BE2C (cell line): Measurements from ENCODE around the gene ART1.

Experiments
- DNase-seq: peaks from one replicate; pipeline ENCODE4 v3.0.0-alpha.2; 2020
- H3K27me3 ChIP-seq: fragments of 250-450 bp; sonication (Bioruptor Pico); 2 replicates; pipeline ENCODE4 v1.5.1; 2020; ENCODE audit warnings: mild to moderate bottlenecking
- H3K36me3 ChIP-seq: fragments of 250-450 bp; sonication (Bioruptor Pico); 2 replicates; pipeline ENCODE4 v1.5.1; 2020; ENCODE audit warnings: mild to moderate bottlenecking
- H3K4me1 ChIP-seq: fragments of 250-450 bp; sonication (Bioruptor Pico); 2 replicates; pipeline ENCODE4 v1.5.1; 2020
- H3K4me3 ChIP-seq: 2 replicates; pipeline ENCODE4 v1.5.1; 2011; ENCODE audit warnings: low read depth, low read length
- H3K9me3 ChIP-seq: fragments of 250-450 bp; sonication (Bioruptor Pico); 2 replicates; pipeline ENCODE4 v1.5.1; 2020
- TF ChIP-seq, protein P1 (sequence below): IDR thresholded peaks from 2 replicates; pipeline ENCODE4 v1.5.1; 2012; ENCODE audit warnings: mild to moderate bottlenecking, low read depth, low read length

The ART1 gene

GRCh38 chr11:3616721-3617460 is 28.0 kb upstream of the ART1 start:
- Histone ChIP-seq H3K4me3 (no peak overlapping the region), H3K36me3 (no peaks in the 10 kb centered on the region), H3K9me3 (no peaks in the 10 kb centered on the region), H3K4me1 (no peaks in the 10 kb centered on the region), H3K27me3 (no peaks in the 10 kb centered on the region)
- no peak for DNase-seq
- TF ChIP-seq, protein P1, sequence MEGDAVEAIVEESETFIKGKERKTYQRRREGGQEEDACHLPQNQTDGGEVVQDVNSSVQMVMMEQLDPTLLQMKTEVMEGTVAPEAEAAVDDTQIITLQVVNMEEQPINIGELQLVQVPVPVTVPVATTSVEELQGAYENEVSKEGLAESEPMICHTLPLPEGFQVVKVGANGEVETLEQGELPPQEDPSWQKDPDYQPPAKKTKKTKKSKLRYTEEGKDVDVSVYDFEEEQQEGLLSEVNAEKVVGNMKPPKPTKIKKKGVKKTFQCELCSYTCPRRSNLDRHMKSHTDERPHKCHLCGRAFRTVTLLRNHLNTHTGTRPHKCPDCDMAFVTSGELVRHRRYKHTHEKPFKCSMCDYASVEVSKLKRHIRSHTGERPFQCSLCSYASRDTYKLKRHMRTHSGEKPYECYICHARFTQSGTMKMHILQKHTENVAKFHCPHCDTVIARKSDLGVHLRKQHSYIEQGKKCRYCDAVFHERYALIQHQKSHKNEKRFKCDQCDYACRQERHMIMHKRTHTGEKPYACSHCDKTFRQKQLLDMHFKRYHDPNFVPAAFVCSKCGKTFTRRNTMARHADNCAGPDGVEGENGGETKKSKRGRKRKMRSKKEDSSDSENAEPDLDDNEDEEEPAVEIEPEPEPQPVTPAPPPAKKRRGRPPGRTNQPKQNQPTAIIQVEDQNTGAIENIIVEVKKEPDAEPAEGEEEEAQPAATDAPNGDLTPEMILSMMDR: no peak

DNA sequence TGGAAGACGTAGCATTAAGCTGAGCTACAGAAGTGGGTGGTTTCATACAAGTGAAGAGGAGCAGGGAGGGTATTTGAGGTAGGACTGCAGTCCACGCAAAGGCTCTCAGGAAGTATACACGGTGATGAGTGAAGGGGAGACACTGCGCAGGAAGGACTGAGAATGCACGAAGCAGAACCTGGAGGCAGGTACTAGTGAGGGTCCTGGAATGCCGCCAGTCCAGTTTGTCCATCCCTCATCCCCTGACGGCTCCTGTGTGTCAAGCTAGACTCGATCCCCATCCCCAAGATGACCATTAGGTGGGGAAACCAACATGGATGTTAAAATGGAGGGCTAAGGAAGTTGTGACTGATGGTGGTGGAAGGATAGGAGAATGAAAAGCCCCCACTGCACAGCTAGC is 26.9 kb upstream of the ART1 start:
- Histone ChIP-seq H3K4me1 (no peaks in the 10 kb centered on the region), H3K36me3 (no peaks in the 10 kb centered on the region), H3K4me3 (no peak overlapping the region), H3K27me3 (no peaks in the 10 kb centered on the region), H3K9me3 (no peaks in the 10 kb centered on the region)
- no peak for DNase-seq
- TF ChIP-seq, protein P1: no peak

- no peak for DNase-seq
- no peaks in the 10 kb centered on the region for H3K27me3 ChIP-seq
- TF ChIP-seq, protein P1: no peak
- H3K4me1 ChIP-seq: no peaks in the 10 kb centered on the region
- H3K4me3 ChIP-seq: no peak overlapping the region
- no peaks in the 10 kb centered on the region for H3K9me3 ChIP-seq
- no peaks in the 10 kb centered on the region for H3K36me3 ChIP-seq
These were observed 22.4 kb upstream of the ART1 start for GRCh38 chr11:3622521-3622920.

- no peak overlapping the region for H3K4me3 ChIP-seq
- TF ChIP-seq, protein P1: no peak
- no peaks in the 10 kb centered on the region for H3K9me3 ChIP-seq
- DNase-seq: no peak
- H3K36me3 ChIP-seq: no peaks in the 10 kb centered on the region
- no peaks in the 10 kb centered on the region for H3K4me1 ChIP-seq
- H3K27me3 ChIP-seq: no peaks in the 10 kb centered on the region
These were observed 21.8 kb upstream of the ART1 start for GRCh38 chr11:3623121-3623520.

DNA sequence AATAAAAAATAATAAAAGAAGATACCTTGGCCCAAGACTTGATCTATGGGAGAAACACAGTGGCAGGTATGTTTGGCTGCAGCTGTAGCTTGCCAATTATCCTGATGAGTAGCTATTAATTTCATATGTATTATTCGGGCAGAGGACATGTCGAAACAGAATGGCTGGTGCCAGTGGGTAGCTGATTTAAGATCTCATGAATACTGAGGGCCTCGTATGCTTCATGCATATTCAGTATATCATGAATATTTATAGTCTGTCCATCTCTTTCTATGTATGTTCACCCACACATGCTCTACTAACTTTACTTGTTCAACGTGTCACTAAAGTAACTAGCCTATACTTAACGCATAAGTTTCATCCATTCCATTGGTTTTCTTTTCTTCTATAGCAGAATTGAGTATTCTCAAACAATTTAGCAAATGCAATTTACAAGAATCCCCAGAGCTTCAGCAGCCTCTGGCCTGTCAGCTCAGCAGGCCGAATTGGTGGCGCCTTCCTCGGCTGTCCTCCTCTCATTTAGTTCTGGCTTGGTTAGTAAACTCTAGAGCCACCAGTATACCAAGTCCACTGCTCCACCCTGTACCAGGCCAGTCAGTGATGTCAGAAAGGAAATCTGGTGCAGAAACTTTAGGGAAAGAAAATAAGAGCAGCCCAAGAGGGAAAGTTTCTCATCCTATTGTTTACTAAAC is 21.0 kb upstream of the ART1 start:
- H3K9me3 ChIP-seq: no peaks in the 10 kb centered on the region
- H3K4me3 ChIP-seq: no peak overlapping the region
- DNase-seq: no peak
- no peaks in the 10 kb centered on the region for H3K27me3 ChIP-seq
- H3K36me3 ChIP-seq: no peaks in the 10 kb centered on the region
- TF ChIP-seq, protein P1: no peak
- no peaks in the 10 kb centered on the region for H3K4me1 ChIP-seq
